Endothelial cell of umbilical vein (primary cell): ENCODE data around the gene MAPK11.

ENCODE experiments used
- EZH2 ChIP-seq: IDR thresholded peaks from 2 replicates; pipeline ENCODE4 v1.6.1; 2012; ENCODE audit warnings: borderline replicate concordance, low read depth, mild to moderate bottlenecking, moderate library complexity, low read length, inconsistent platforms; ENCODE audit not compliant: severe bottlenecking
- FOS ChIP-seq: IDR thresholded peaks from 2 replicates; pipeline ENCODE4 v1.6.1; 2011; ENCODE audit warnings: mild to moderate bottlenecking, low read length, moderate library complexity, borderline replicate concordance; ENCODE audit not compliant: insufficient read depth
- TF ChIP-seq, protein P1 (sequence below), 2 donors: IDR thresholded peaks; 1 replicate in 1 of 2; 2 replicates in 1 of 2; pipeline ENCODE4 v1.5.1; 2011; ENCODE audit warnings: low read length in 2 of 2, mild to moderate bottlenecking in 2 of 2, moderate library complexity in 2 of 2, control low read depth in 1 of 2, inconsistent platforms in 1 of 2, low read depth in 1 of 2; ENCODE audit not compliant: insufficient read depth in 1 of 2; ENCODE audit errors: extremely low read depth in 1 of 2

DNA sequence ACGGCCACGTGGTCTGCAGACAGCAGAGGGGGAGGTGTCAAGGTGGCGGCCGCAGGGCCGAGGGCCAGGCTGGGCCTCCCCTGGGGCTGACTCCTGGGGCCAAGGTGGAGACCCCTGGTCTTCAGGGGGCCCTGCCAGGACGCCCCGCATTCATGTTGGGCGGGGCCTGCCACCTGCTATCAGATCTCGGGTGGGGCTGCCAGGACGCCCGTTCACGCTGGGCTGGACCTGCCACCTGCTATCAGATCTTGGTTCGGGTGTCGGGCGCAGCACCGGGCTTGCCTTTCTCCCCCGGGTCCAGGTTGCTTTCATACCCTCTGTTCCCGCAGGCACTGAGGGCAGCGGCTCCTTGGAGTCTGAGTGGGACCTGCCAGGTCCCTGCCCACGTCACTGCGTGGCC, 16.1 kb upstream of the MAPK11 start:
- TF ChIP-seq FOS = no peak
- TF ChIP-seq, protein P1, sequence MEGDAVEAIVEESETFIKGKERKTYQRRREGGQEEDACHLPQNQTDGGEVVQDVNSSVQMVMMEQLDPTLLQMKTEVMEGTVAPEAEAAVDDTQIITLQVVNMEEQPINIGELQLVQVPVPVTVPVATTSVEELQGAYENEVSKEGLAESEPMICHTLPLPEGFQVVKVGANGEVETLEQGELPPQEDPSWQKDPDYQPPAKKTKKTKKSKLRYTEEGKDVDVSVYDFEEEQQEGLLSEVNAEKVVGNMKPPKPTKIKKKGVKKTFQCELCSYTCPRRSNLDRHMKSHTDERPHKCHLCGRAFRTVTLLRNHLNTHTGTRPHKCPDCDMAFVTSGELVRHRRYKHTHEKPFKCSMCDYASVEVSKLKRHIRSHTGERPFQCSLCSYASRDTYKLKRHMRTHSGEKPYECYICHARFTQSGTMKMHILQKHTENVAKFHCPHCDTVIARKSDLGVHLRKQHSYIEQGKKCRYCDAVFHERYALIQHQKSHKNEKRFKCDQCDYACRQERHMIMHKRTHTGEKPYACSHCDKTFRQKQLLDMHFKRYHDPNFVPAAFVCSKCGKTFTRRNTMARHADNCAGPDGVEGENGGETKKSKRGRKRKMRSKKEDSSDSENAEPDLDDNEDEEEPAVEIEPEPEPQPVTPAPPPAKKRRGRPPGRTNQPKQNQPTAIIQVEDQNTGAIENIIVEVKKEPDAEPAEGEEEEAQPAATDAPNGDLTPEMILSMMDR (IDR thresholded peaks at IDR 0.05; ENCODE audit: extremely low read depth in 1 of 2, insufficient read depth in 1 of 2, low read depth in 1 of 2, low read length in 2 of 2) = no peak
- no peak for TF ChIP-seq EZH2
